Skin epidermis (tissue), 12 donors: ENCODE measurements around the gene MYO16.
"Not testable (repeated sequence)": the region's sequence is repeated elsewhere in the genome, so short reads cannot be mapped to it uniquely, and the experiment has no call there.

Source experiments
- H3K27ac ChIP-seq, 21 experiments: fragments of 200-600 bp; sonication (generic) in 11 of 21; one replicate each; pipeline ENCODE4 v1.5.0; 2020; ENCODE audit warnings: mild to moderate bottlenecking in 3 of 21, inconsistent platforms in 2 of 21, moderate library complexity in 2 of 21
- H3K4me3 ChIP-seq, 7 experiments: fragments of 200-600 bp; sonication (generic) in 2 of 7; one replicate each; pipeline ENCODE4 v1.5.0; 2020; ENCODE audit warnings: inconsistent platforms in 2 of 7, mild to moderate bottlenecking in 2 of 7, moderate library complexity in 1 of 7

The MYO16 gene

DNA sequence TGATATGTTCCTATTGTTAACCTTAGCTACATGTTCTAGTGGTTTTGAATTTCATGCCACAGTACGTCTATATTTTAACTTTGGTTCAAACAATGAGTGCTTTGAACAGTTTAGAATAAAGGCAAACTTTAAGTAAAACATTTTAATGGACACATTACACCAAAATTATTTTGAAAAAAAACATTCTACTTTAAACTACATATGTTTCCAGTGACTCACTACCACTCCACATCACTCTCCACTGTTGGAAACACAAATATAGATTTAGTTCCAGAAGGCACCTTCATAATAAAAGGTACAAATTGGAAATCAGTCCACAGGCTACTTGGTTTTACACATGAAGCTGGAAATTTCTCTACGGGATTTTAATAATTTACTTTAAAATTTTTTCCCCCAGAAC lies 373.5 kb downstream of the MYO16 start:
- no peak overlapping the region for H3K4me3 ChIP-seq
- H3K27ac ChIP-seq: no peak overlapping the region

GRCh38 chr13:109007946-109008345 lies 378.5 kb downstream of the MYO16 start:
- Histone ChIP-seq H3K4me3 (no peak overlapping the region), H3K27ac (no peak overlapping the region)

DNA sequence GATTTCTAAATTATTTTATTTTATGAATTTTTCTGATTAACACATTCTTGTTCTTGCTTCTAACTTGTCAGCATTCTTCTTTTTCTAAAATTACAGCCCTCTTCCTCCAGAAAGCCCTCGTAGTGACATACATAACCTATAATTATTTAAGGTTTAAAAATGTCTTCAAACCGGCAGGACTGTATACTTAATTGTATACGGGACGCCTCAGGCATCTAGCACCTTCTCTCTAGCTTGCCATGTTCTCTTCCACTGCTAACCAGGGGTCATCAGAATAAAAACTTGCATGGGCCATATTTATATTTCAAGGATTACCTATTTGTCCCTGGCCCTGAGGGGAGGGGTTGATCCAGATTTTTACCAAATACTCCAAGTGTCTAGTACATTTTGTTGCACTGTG lies 380.3 kb downstream of the MYO16 start:
- H3K4me3 ChIP-seq: no peak overlapping the region
- H3K27ac ChIP-seq: no peak overlapping the region

- no peak overlapping the region for H3K4me3 ChIP-seq
- no peak overlapping the region for H3K27ac ChIP-seq
Observed at GRCh38 chr13:109010912-109011311, 381.5 kb downstream of the MYO16 start.

GRCh38 chr13:109012115-109012514 lies 382.7 kb downstream of the MYO16 start:
- Histone ChIP-seq H3K27ac (no peak overlapping the region), H3K4me3 (no peak overlapping the region)

- H3K27ac ChIP-seq: no peak overlapping the region
- no peak overlapping the region for H3K4me3 ChIP-seq
Observed at GRCh38 chr13:109021558-109021957, 392.1 kb downstream of the MYO16 start.

DNA sequence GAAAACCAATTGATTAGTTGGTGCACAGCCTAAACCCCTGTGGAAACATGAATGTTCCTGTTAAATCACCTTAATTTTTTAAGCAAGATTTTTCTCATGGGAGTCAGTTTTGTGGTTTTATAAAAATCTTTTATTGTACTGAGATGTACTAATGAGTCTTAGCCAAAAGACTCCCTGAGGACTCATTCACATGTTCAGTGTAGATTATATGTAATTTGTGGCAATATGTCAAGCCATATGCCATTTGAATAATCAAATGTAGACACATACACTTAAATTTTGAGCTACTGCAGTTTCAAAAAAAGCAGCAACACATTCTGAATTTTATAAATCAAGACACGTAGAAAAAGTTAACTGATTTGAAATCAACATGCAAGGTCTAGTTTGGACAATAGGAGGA lies 395.2 kb downstream of the MYO16 start:
- Histone ChIP-seq H3K27ac (no peak overlapping the region), H3K4me3 (no peak overlapping the region)

DNA sequence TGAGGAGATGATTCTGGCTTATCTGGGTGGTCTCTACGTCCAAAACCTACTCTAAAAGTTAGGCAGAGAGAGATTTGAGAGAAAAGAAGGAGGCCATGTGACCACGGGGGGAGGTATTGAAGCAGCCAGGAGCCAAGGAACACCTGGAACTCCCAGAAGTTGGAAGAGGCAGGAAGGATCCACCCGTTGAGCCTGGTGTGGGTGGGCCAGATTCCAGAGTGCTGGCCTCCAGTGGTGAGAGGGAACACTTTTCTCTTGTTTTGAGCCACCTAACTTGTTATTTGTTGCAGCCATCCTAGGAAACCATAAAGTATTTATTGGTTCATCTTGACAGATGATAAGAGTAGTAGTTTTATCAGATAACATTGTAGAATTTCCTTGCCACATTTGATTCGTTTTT lies 396.9 kb downstream of the MYO16 start:
- Histone ChIP-seq H3K4me3 (no peak overlapping the region), H3K27ac (no peak overlapping the region)

- H3K27ac ChIP-seq: no peak overlapping the region
- H3K4me3 ChIP-seq: no peak overlapping the region
Observed at GRCh38 chr13:109028624-109029023, 399.2 kb downstream of the MYO16 start.

- no peak overlapping the region for H3K27ac ChIP-seq
- no peak overlapping the region for H3K4me3 ChIP-seq
Observed at GRCh38 chr13:109033090-109033489, 403.7 kb downstream of the MYO16 start.

DNA sequence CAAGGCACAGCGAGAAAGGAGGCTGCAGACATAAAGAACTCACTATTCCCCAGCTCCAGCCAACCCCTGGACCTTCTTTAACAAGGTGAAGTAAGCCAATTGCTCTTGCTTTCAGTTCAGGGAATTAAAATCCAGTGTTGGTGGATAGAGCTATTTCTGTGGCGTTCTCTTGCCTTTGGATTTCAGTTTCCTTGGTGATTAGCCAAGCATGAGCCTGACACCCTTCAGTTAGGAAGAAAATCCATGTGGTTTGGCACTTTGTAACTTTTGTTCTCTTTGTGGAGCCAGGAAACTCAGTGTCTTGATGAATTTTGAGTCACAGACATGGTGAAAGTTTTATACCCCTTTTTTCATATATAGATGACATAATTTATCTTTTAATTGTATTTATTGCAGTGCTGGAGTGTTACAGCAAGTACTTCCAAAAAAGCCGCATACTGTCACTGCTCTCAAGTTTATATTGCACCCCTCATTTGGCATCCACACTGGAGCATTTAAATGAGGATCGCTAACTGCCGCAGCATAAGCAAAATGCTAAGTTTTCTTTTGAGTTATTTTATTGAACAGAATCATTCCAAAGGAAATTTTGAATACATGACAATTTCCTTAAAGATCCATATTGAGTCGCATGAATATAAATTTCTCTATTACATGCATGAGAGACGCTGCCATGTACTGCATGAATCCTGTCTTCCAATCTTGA lies 406.8 kb downstream of the MYO16 start:
- H3K4me3 ChIP-seq: no peak overlapping the region
- no peak overlapping the region for H3K27ac ChIP-seq

GRCh38 chr13:109043636-109044035 lies 414.2 kb downstream of the MYO16 start:
- Histone ChIP-seq H3K4me3 (no peak overlapping the region), H3K27ac (no peak overlapping the region)

GRCh38 chr13:109055850-109056249 lies 426.4 kb downstream of the MYO16 start:
- Histone ChIP-seq H3K27ac (no peak overlapping the region), H3K4me3 (no peak overlapping the region)

DNA sequence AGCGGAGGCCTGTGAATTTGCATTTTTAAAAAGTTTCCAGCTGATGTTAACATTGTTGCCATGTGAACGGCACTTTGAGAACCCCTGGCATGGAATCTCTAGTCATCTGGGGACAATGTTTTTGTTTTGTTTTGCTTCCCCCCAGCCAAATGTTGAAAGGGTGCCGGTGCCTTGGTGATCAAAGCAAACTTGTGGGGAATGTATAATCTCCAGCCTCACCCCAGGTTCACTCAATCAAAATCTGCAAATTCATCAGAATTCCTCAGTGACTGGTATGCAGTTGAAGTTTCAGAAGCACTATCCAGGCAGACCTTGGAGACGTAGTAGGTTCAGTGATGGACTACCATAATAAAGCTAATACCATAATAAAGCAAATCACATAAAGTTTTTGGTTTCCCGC lies 428.7 kb downstream of the MYO16 start:
- Histone ChIP-seq H3K27ac (no peak overlapping the region), H3K4me3 (no peak overlapping the region)

DNA sequence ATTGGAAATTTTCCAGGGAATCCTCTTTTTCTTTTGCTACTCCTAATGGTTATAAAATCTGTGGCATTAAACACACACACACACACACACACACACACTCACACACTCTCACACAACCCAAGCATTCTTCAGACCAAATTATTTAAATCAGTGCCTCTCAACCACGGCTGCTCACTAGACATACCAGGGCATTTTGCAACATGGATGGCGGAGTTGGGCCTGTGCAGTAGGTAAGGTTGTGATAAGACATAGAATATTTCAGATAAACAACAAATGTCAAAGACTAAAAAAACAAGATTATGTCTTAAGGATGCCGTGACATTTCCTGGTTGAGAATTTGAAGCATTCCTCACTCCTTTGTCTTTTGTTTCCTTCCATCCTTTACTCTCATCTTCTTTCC lies 443.1 kb downstream of the MYO16 start:
- H3K27ac ChIP-seq: no peak overlapping the region

GRCh38 chr13:109074436-109074835 lies 445.0 kb downstream of the MYO16 start:
- Histone ChIP-seq H3K27ac (no peak overlapping the region), H3K4me3 (no peak overlapping the region)

More for the DNA sequence above, 443.1 kb downstream of the MYO16 start:
- H3K4me3 ChIP-seq: no peak overlapping the region

- Histone ChIP-seq H3K27ac (no peak overlapping the region), H3K4me3 (no peak overlapping the region)
Observed at GRCh38 chr13:109074853-109075252, 445.4 kb downstream of the MYO16 start.

- H3K27ac ChIP-seq: no peak overlapping the region
- H3K4me3 ChIP-seq: no peak overlapping the region
Observed at GRCh38 chr13:109087916-109088623, 458.7 kb downstream of the MYO16 start.

DNA sequence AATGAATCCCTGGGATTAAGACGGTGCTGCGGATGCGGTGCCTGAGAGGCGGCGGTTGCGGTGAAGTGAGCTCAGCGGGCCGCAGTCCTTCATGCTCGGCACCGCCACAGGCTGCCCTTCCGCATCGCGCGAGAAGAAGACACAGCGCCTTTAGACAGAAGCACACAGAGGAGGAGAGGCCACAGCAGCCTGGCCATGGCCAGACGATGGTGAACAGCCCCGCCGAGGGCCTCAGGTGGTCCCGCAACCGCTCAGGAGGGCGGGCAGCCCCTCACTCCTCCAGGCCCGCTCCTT lies 459.2 kb downstream of the MYO16 start:
- H3K4me3 ChIP-seq: no peak overlapping the region
- H3K27ac ChIP-seq: no peak overlapping the region

- Histone ChIP-seq H3K27ac (no peak overlapping the region), H3K4me3 (no peak overlapping the region)
Observed at GRCh38 chr13:109090796-109091195, 461.4 kb downstream of the MYO16 start.

- no peak overlapping the region for H3K4me3 ChIP-seq
- no peak overlapping the region for H3K27ac ChIP-seq
Observed at GRCh38 chr13:109091249-109091648, 461.8 kb downstream of the MYO16 start.

DNA sequence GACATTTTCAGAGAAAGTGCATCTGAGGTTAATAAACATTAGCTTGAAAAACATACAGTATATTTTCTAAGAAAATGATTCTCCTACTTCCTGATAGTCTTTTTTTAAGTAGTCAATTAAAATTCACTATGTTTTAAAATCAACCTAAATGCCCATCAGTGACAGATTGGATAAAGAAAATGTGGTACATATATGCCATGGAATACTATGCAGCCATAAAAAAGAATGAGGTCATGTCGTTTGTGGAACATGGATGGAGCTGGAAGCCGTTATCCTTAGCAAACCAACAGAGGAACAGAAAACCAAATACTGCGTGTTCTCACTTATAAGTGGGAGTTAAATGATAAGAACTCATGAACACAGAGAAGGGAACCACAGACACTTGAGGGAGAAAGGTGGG lies 462.8 kb downstream of the MYO16 start:
- H3K27ac ChIP-seq, H3K4me3 ChIP-seq: not testable (repeated sequence)
